BLaER1 (cell line): ENCODE measurements around the gene IRX3.
A peak's percentile ranks its signal among the peaks of the same experiment; 100 is the strongest.

Experiments
- H3K27ac ChIP-seq: shearing (Covaris generic); formaldehyde crosslinking; 2 replicates; pipeline ENCODE4 v1.8.1; 2022
- H3K27me3 ChIP-seq: shearing (Covaris generic); formaldehyde crosslinking; 2 replicates; pipeline ENCODE4 v1.8.1; 2022
- H3K36me3 ChIP-seq: shearing (Covaris generic); formaldehyde crosslinking; 2 replicates; pipeline ENCODE4 v1.8.1; 2022
- H3K4me1 ChIP-seq: shearing (Covaris generic); formaldehyde crosslinking; 2 replicates; pipeline ENCODE4 v1.8.1; 2022
- H3K4me2 ChIP-seq: shearing (Covaris generic); formaldehyde crosslinking; 2 replicates; pipeline ENCODE4 v1.8.1; 2022
- H3K4me3 ChIP-seq: shearing (Covaris generic); formaldehyde crosslinking; 2 replicates; pipeline ENCODE4 v1.8.1; 2022
- H3K9ac ChIP-seq: shearing (Covaris generic); formaldehyde crosslinking; 2 replicates; pipeline ENCODE4 v1.8.1; 2022
- H3K9me3 ChIP-seq: shearing (Covaris generic); formaldehyde crosslinking; 2 replicates; pipeline ENCODE4 v1.8.1; 2022
- H4K20me1 ChIP-seq: shearing (Covaris generic); formaldehyde crosslinking; 2 replicates; pipeline ENCODE4 v1.8.1; 2022
- Cebpa-rat ChIP-seq: shearing (Covaris generic); IDR thresholded peaks from 2 replicates; pipeline ENCODE4 v1.8.1; 2022

IRX3 gene

DNA sequence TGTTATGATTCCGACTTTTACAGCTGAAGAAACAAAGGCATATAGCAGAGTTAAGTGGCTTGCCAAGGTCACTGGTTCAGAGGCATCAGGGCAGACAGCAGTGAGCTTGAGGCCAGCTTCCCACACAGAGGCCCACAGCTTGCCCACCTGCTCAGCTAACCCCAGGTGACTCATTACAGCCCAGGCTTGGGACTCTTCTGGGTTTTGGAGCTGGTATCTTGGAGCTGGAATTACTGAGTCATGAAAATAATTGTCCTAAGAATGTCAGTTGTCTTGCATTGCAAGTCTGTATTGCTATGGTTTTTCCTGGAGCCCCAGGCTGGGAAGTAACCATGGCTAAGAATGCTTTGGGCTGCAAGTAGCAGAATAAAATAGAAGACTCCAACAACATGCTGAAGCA, 32.4 kb upstream of the IRX3 start:
- no peaks in the 10 kb centered on the region for H4K20me1 ChIP-seq
- no peak overlapping the region for H3K27ac ChIP-seq
- no peak overlapping the region for H3K9ac ChIP-seq
- H3K9me3 ChIP-seq = no peaks in the 10 kb centered on the region
- no peaks in the 10 kb centered on the region for H3K4me1 ChIP-seq
- H3K4me3 ChIP-seq = no peak overlapping the region
- TF ChIP-seq Cebpa-rat = no peak
- no peak overlapping the region for H3K4me2 ChIP-seq
- no peaks in the 10 kb centered on the region for H3K27me3 ChIP-seq
- no peaks in the 10 kb centered on the region for H3K36me3 ChIP-seq

- Histone ChIP-seq H3K36me3 (no peaks in the 10 kb centered on the region), H3K9me3 (0 out of 2 replicates have a peak, but pooled peaks cover 5% of the 10 kb centered on the region), H3K27ac (no peak overlapping the region), H3K9ac (no peak overlapping the region), H4K20me1 (no peaks in the 10 kb centered on the region), H3K4me2 (no peak overlapping the region), H3K4me3 (no peak overlapping the region), H3K4me1 (no peaks in the 10 kb centered on the region), H3K27me3 (no peaks in the 10 kb centered on the region)
- TF ChIP-seq Cebpa-rat = no peak
These were observed 30.6 kb upstream of the IRX3 start for GRCh38 chr16:54317101-54317611.

GRCh38 chr16:54316095-54316889, 29.7 kb upstream of the IRX3 start:
- no peak overlapping the region for H3K4me2 ChIP-seq
- no peak overlapping the region for H3K4me3 ChIP-seq
- TF ChIP-seq Cebpa-rat = no peak
- H3K27ac ChIP-seq = no peak overlapping the region
- no peak overlapping the region for H3K9ac ChIP-seq
- no peaks in the 10 kb centered on the region for H3K36me3 ChIP-seq
- H4K20me1 ChIP-seq = no peaks in the 10 kb centered on the region
- H3K27me3 ChIP-seq = no peaks in the 10 kb centered on the region
- H3K9me3 ChIP-seq = 0 out of 2 replicates have a peak, but pooled peaks cover 5% of the 10 kb centered on the region
- no peaks in the 10 kb centered on the region for H3K4me1 ChIP-seq

- H3K4me1 ChIP-seq = peaks cover 6% of the 10 kb centered on the region
- H3K4me3 ChIP-seq = no peak overlapping the region
- no peaks in the 10 kb centered on the region for H3K36me3 ChIP-seq
- H3K4me2 ChIP-seq = no peak overlapping the region
- no peaks in the 10 kb centered on the region for H4K20me1 ChIP-seq
- no peaks in the 10 kb centered on the region for H3K27me3 ChIP-seq
- no peak overlapping the region for H3K9ac ChIP-seq
- H3K27ac ChIP-seq = no peak overlapping the region
- TF ChIP-seq Cebpa-rat = no peak
- H3K9me3 ChIP-seq = 0 out of 2 replicates have a peak, but pooled peaks cover 5% of the 10 kb centered on the region
These were observed 27.2 kb upstream of the IRX3 start for GRCh38 chr16:54313789-54314188.

GRCh38 chr16:54312502-54312991, 26.0 kb upstream of the IRX3 start:
- TF ChIP-seq Cebpa-rat = no peak
- H3K36me3 ChIP-seq = no peaks in the 10 kb centered on the region
- no peak overlapping the region for H3K27ac ChIP-seq
- H3K4me1 ChIP-seq = peaks cover 17% of the 10 kb centered on the region
- H3K9ac ChIP-seq = no peak overlapping the region
- no peak overlapping the region for H3K4me3 ChIP-seq
- H4K20me1 ChIP-seq = no peaks in the 10 kb centered on the region
- H3K27me3 ChIP-seq = no peaks in the 10 kb centered on the region; the same call in 1 of the 2 replicates
- H3K4me2 ChIP-seq = no peak overlapping the region
- H3K9me3 ChIP-seq = 0 out of 2 replicates have a peak, but pooled peaks cover 5% of the 10 kb centered on the region

- Histone ChIP-seq H4K20me1 (no peaks in the 10 kb centered on the region), H3K27ac (no peak overlapping the region), H3K9me3 (0 out of 2 replicates have a peak, but pooled peaks cover 5% of the 10 kb centered on the region), H3K4me2 (peak overlapping the region; percentile 36), H3K36me3 (no peaks in the 10 kb centered on the region), H3K9ac (no peak overlapping the region), H3K27me3 (no peaks in the 10 kb centered on the region; the same call in 1 of the 2 replicates), H3K4me1 (peaks cover 49% of the 10 kb centered on the region), H3K4me3 (no peak overlapping the region)
- TF ChIP-seq Cebpa-rat = no peak
These were observed 22.8 kb upstream of the IRX3 start for GRCh38 chr16:54309341-54309740.

DNA sequence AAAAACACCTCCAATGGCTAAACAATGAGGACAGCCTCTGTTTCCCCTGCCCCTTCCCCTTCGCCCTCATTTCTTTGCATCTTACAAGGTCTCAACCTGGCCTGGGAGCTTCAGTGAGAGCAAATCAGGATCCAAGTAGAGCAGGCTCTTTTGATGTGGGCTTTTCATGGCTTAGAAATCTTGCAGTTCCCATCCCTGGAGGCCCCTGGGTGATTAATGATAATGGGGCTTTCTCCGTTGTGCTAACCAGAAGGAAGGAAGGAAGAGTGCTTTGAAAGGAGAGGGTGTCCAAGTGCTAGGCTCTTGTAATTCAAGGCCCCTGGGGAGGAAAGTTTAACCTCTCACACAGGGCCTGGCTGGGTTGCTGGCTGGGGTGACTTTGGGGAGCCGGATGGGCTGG, 18.5 kb upstream of the IRX3 start:
- Histone ChIP-seq H3K27ac (no peak overlapping the region), H3K9me3 (no peaks in the 10 kb centered on the region), H3K36me3 (no peaks in the 10 kb centered on the region), H3K9ac (no peak overlapping the region), H3K4me1 (peaks cover 65% of the 10 kb centered on the region), H3K4me2 (peak overlapping the region; percentile 73), H3K27me3 (peaks cover 21% of the 10 kb centered on the region), H3K4me3 (no peak overlapping the region), H4K20me1 (no peaks in the 10 kb centered on the region; the same call in 1 of the 2 replicates)
- no peak for TF ChIP-seq Cebpa-rat

DNA sequence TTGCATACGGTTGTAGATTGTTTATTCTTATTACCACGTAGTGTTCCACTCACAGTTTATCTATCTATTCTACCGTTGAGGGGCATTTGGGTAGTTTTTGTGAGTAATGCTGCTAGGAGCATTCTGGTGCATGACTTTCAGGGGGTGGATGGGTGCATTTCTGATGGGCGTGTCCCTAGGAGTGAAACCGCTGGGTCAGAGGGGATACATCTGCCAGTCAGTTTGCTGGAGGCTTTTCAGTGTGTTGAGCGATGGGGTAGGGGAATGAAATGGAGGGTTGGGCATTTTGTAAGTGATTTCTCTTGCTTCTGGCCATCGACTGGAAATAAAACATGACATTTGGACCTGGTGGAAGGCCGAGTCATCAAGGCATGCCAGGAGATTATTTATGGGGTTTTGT, 17.0 kb upstream of the IRX3 start:
- H3K9ac ChIP-seq = no peak overlapping the region
- no peak overlapping the region for H3K27ac ChIP-seq
- peaks cover 28% of the 10 kb centered on the region for H3K27me3 ChIP-seq
- H3K4me1 ChIP-seq = peaks cover 57% of the 10 kb centered on the region
- no peaks in the 10 kb centered on the region for H3K9me3 ChIP-seq
- H4K20me1 ChIP-seq = no peaks in the 10 kb centered on the region; the same call in 1 of the 2 replicates
- H3K4me3 ChIP-seq = no peak overlapping the region
- no peaks in the 10 kb centered on the region for H3K36me3 ChIP-seq
- TF ChIP-seq Cebpa-rat = no peak
- no peak overlapping the region for H3K4me2 ChIP-seq

- H4K20me1 ChIP-seq = no peaks in the 10 kb centered on the region
- H3K9me3 ChIP-seq = peaks cover 5% of the 10 kb centered on the region; the same call in 1 of the 2 replicates
- peaks cover 10% of the 10 kb centered on the region; the same call in 1 of the 2 replicates for H3K4me1 ChIP-seq
- no peak overlapping the region for H3K4me2 ChIP-seq
- H3K4me3 ChIP-seq = no peak overlapping the region
- no peak overlapping the region for H3K27ac ChIP-seq
- TF ChIP-seq Cebpa-rat = no peak
- no peaks in the 10 kb centered on the region for H3K36me3 ChIP-seq
- H3K9ac ChIP-seq = no peak overlapping the region
- H3K27me3 ChIP-seq = peaks cover 25% of the 10 kb centered on the region
These were observed 10.6 kb upstream of the IRX3 start for GRCh38 chr16:54297154-54297553.

DNA sequence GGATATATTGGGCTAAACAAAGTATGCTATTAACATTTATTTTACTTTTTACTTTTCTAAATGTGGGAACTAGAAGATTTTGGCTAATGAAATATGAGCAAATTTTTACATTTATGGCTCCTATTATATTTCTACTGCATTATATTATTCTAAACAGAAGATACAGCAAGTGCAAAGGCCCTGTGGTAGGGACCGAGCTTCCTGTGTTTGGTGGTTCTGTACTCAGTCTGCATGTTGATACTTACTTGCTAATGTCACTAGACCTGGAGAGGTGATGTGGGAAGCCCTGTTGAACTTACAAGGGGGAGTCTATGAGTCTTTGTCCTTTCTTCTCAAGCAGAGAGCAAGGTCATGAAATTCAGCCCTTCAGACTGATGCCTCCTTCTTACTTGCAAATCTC, 10.0 kb upstream of the IRX3 start:
- H3K9ac ChIP-seq = no peak overlapping the region
- H3K27ac ChIP-seq = no peak overlapping the region
- peaks cover 5% of the 10 kb centered on the region; the same call in 1 of the 2 replicates for H3K9me3 ChIP-seq
- H3K4me3 ChIP-seq = no peak overlapping the region
- peaks cover 3% of the 10 kb centered on the region; the same call in 1 of the 2 replicates for H4K20me1 ChIP-seq
- H3K4me1 ChIP-seq = peaks cover 10% of the 10 kb centered on the region; the same call in 1 of the 2 replicates
- peaks cover 31% of the 10 kb centered on the region for H3K27me3 ChIP-seq
- TF ChIP-seq Cebpa-rat = no peak
- no peak overlapping the region for H3K4me2 ChIP-seq
- H3K36me3 ChIP-seq = no peaks in the 10 kb centered on the region
